Stimulated activated CD8-positive, alpha-beta memory T cell treated with anti-CD3 and anti-CD28 coated beads, Interleukin-4, amount 100 ng/mL, for 24 hours (primary cell): Measurements from ENCODE around the gene C13orf46.

Experiments used
- DNase-seq: peaks from one replicate; pipeline ENCODE4 v3.0.0-alpha.2; 2020; ENCODE audit warnings: low read depth

C13orf46 gene

GRCh38 chr13:113954046-113954835 is 19.6 kb downstream of the C13orf46 start:
- DNase-seq: no peak

GRCh38 chr13:113953561-113953960 is 20.3 kb downstream of the C13orf46 start:
- no peak for DNase-seq

GRCh38 chr13:113952983-113953520 is 20.8 kb downstream of the C13orf46 start:
- no peak for DNase-seq

GRCh38 chr13:113952151-113952982 is 21.5 kb downstream of the C13orf46 start:
- DNase-seq: no peak

- peak; percentile 44 for DNase-seq
These were observed 22.5 kb downstream of the C13orf46 start for GRCh38 chr13:113951246-113951999.

GRCh38 chr13:113950451-113951245 is 23.2 kb downstream of the C13orf46 start:
- no peak for DNase-seq

GRCh38 chr13:113949546-113949945 is 24.3 kb downstream of the C13orf46 start:
- no peak for DNase-seq

- no peak for DNase-seq
These were observed 25.7 kb downstream of the C13orf46 start for GRCh38 chr13:113948034-113948742.

GRCh38 chr13:113947311-113948033 is 26.4 kb downstream of the C13orf46 start:
- DNase-seq: no peak

- DNase-seq: no peak
These were observed 27.3 kb downstream of the C13orf46 start for GRCh38 chr13:113946409-113947181.

- DNase-seq: no peak
These were observed 27.9 kb downstream of the C13orf46 start for GRCh38 chr13:113945857-113946408.

- no peak for DNase-seq
These were observed 29.9 kb downstream of the C13orf46 start for GRCh38 chr13:113943821-113944565.

- no peak for DNase-seq
These were observed 31.2 kb downstream of the C13orf46 start for GRCh38 chr13:113942591-113943103.

GRCh38 chr13:113941571-113942191 is 32.2 kb downstream of the C13orf46 start:
- no peak for DNase-seq

GRCh38 chr13:113939944-113940297 is 34.0 kb downstream of the C13orf46 start:
- no peak for DNase-seq

- no peak for DNase-seq
These were observed 34.5 kb downstream of the C13orf46 start for GRCh38 chr13:113939129-113939943.

- no peak for DNase-seq
These were observed 35.2 kb downstream of the C13orf46 start for GRCh38 chr13:113938716-113939115.
